PC-9 (cell line): ENCODE data around the gene RMI2. TPM values are rescaled to one million over a fixed set of nuclear protein-coding genes. Genes with fewer than 3 reads are reported as not detected.
A peak's percentile ranks its signal among the peaks of the same experiment; 100 is the strongest.

ENCODE experiments used
- Bru-seq: library from RNA; stranded (reverse); fragments of 400-500 nt; gene quantifications from one replicate; lab custom pipeline; 2021; lab: Mats Ljungman, UMichigan
- BruChase-seq, 2 experiments: library from RNA; stranded (reverse); fragments of 400-500 nt; gene quantifications; one replicate each; lab custom pipeline; 2021; lab: Mats Ljungman, UMichigan
- BruUV-seq: library from RNA; stranded (reverse); fragments of 400-500 nt; replicated peaks from 2 replicates; lab custom pipeline; 2021; lab: Mats Ljungman, UMichigan
- CTCF ChIA-PET: fragments of 300-600 bp; sonication (Branson Sonifier 250); formaldehyde crosslinking; loops from one replicate; lab custom pipeline; 2022; ENCODE audit warnings: antibody characterized with exemption; lab: Charles Lee
- POLR2A ChIA-PET: fragments of 300-600 bp; sonication (Branson Sonifier 250); formaldehyde crosslinking; loops from one replicate; lab custom pipeline; 2022; ENCODE audit warnings: antibody characterized with exemption; ENCODE audit not compliant: unreplicated experiment; lab: Charles Lee
- DNase-seq, 2 experiments: peaks; one replicate each; pipeline versions ENCODE4 v3.0.0 to v3.0.0-alpha.2; 2015 to 2022; ENCODE audit warnings: mixed read lengths in 1 of 2
- H2AFZ ChIP-seq: fragments of 200-600 bp; sonication (generic); 2 replicates; pipeline ENCODE4 v1.8.1; 2017; ENCODE audit warnings: antibody characterized with exemption
- H3F3A ChIP-seq: fragments of 200-600 bp; sonication (generic); 2 replicates; pipeline ENCODE4 v1.8.1; 2017; ENCODE audit warnings: antibody characterized with exemption, mild to moderate bottlenecking, low read depth; ENCODE audit not compliant: insufficient read depth
- H3K27ac ChIP-seq: fragments of 200-600 bp; sonication (generic); 2 replicates; pipeline ENCODE4 v1.6.1; 2016; ENCODE audit warnings: mixed run types
- H3K27me3 ChIP-seq: fragments of 200-600 bp; sonication (generic); 2 replicates; pipeline ENCODE4 v1.6.1; 2016; ENCODE audit warnings: low read depth, mixed run types; ENCODE audit not compliant: insufficient read depth
- H3K36me3 ChIP-seq: fragments of 200-600 bp; sonication (generic); 2 replicates; pipeline ENCODE4 v1.6.1; 2016; ENCODE audit warnings: low read depth, mixed run types
- H3K4me1 ChIP-seq: fragments of 200-600 bp; sonication (generic); replicated peaks from 2 replicates; pipeline ENCODE4 v1.6.1; 2016; ENCODE audit warnings: mixed run types; ENCODE audit not compliant: insufficient read depth
- H3K4me2 ChIP-seq: fragments of 200-600 bp; sonication (generic); 2 replicates; pipeline ENCODE4 v1.6.1; 2017; ENCODE audit warnings: mixed run types
- H3K4me3 ChIP-seq: fragments of 200-600 bp; sonication (generic); 2 replicates; pipeline ENCODE4 v1.6.1; 2016; ENCODE audit warnings: mixed run types
- H3K79me2 ChIP-seq: fragments of 200-600 bp; sonication (generic); 2 replicates; pipeline ENCODE4 v1.6.1; 2017; ENCODE audit warnings: low read depth, mixed run types
- H3K9me2 ChIP-seq: fragments of 200-600 bp; sonication (generic); 2 replicates; pipeline ENCODE4 v1.8.1; 2017; ENCODE audit warnings: mild to moderate bottlenecking; ENCODE audit not compliant: insufficient read depth
- H3K9me3 ChIP-seq: fragments of 200-600 bp; sonication (generic); 2 replicates; pipeline ENCODE4 v1.8.1; 2016; ENCODE audit warnings: low read depth; ENCODE audit not compliant: insufficient read depth
- H4K20me1 ChIP-seq: fragments of 200-600 bp; sonication (generic); 2 replicates; pipeline ENCODE4 v1.8.1; 2017; ENCODE audit not compliant: insufficient read depth
- EZH2 ChIP-seq: fragments of 200-600 bp; sonication (generic); IDR thresholded peaks from 2 replicates; pipeline ENCODE4 v1.8.0; 2017; ENCODE audit warnings: antibody characterized with exemption, low read depth
- intact Hi-C: fragments of 100-400 bp; cut with micrococcal nuclease; formaldehyde crosslinking; loops from one replicate; pipeline ENCODE4 v1.10.0; 2022; ENCODE audit not compliant: unreplicated experiment
- long read RNA-seq: library from polyadenylated mRNA; stranded (forward); transcript quantifications from one replicate; pipeline ENCODE4 v2.0.0, GENCODE V29; 2022
- total RNA-seq: library from RNA; stranded (reverse); gene quantifications from 2 replicates; pipeline ENCODE4 v1.2.3, GENCODE V29; 2021
- TF ChIP-seq, protein P1 (sequence below): fragments of 200-600 bp; sonication (generic); conservative IDR thresholded peaks from 2 replicates; pipeline ENCODE4 v1.6.1; 2017; ENCODE audit warnings: mixed run types, antibody characterized with exemption, mild to moderate bottlenecking, moderate library complexity

The RMI2 gene
- 29.0 and 38.0 TPM in 2 replicates for total RNA-seq
- Bru-seq, nascent RNA: percentile 42 among the genes with signal in this experiment
- BruChase-seq, experiment 1, labeled RNA remaining after a 2-hour chase: percentile 47 among the genes with signal in this experiment
- BruChase-seq, experiment 2, labeled RNA remaining after a 6-hour chase: percentile 43 among the genes with signal in this experiment
- long read RNA-seq, transcript RMI2-201 (2 exons, 1,457 nt): major isoform, 126 of 145 reads
- long read RNA-seq, transcript RMI2-206 (3 exons, 1,228 nt): minor isoform, 8 of 145 reads
- long read RNA-seq, partial matches to known transcripts: 0 of 145 reads
- long read RNA-seq, other reads (novel, unspliced or antisense): 9 of 145 reads

DNA sequence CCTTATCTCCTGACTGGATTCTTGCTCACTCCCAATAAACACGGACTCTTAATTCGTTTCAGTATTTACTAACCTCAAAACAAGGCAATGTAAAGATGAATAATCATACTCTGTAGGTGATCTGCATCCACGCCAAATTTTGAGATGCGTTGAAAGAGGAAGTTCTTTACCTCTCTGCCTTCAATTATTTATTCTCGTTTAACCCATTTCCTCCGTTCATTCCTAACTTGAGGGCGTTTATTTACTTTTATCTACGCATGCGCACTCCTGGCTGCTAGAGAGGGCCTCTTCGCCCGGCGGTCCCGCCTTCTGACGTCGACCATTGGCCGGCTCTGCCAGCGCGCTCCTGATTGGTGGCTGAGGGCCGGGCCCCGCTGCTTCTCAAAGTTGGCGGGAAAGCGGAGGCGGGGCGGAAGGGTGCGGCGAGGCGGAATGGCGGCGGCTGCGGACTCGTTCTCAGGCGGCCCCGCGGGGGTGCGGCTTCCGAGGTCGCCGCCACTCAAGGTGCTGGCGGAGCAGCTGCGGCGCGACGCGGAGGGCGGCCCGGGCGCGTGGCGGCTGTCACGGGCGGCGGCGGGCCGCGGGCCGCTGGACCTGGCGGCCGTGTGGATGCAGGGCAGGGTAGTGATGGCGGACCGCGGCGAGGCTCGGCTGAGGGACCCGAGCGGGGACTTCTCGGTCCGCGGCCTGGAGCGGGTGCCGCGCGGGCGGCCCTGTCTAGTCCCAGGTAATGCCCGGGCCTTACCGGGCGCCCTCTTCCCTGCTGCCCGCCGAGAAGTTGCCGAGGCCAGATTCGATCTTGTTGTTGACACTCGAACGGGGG, at the start of gene RMI2:
Gene RMI2, plus strand, starts transcription at position 420 of the 823 bp plus-strand sequence. Its CDS starts 13 bp downstream, at position 433.
- CTCF ChIA-PET: interaction anchor here (0.6 kb wide), 1 partner anchor 12 kb away, joined by 4 read pairs; no protein-coding TSS in a partner anchor
- no TSS peak for BruUV-seq

DNA sequence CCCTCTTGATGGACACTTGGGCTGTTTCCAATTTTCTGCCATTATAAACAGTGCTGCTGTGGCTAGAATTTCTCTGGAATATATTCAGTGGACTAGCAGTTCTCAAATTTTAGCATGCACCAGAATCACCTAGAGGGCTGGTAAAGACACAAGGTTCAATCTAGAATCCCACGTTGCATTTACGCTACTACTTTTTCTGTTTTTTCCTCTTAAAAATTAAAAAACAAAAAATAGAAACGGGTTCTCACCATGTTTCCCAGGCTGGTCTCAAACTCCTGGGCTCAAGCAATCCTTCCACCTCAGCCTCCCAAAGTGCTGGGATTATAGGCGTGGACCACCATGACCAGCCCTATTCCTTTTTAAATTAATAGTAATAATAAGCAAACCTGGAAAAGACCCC, 49.6 kb upstream of the RMI2 start:
- no TSS peak for BruUV-seq

More for the DNA sequence above, at the start of gene RMI2:
- DNase-seq: peak; percentile 91 to 98
- POLR2A ChIA-PET: no interaction called here
- TF ChIP-seq, protein P1, sequence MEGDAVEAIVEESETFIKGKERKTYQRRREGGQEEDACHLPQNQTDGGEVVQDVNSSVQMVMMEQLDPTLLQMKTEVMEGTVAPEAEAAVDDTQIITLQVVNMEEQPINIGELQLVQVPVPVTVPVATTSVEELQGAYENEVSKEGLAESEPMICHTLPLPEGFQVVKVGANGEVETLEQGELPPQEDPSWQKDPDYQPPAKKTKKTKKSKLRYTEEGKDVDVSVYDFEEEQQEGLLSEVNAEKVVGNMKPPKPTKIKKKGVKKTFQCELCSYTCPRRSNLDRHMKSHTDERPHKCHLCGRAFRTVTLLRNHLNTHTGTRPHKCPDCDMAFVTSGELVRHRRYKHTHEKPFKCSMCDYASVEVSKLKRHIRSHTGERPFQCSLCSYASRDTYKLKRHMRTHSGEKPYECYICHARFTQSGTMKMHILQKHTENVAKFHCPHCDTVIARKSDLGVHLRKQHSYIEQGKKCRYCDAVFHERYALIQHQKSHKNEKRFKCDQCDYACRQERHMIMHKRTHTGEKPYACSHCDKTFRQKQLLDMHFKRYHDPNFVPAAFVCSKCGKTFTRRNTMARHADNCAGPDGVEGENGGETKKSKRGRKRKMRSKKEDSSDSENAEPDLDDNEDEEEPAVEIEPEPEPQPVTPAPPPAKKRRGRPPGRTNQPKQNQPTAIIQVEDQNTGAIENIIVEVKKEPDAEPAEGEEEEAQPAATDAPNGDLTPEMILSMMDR: no peak
- no peak for TF ChIP-seq EZH2
- peak within 1 kb of the TSS; percentile 74 for H2AFZ ChIP-seq
- intact Hi-C loops: loop anchor here (1.0 kb wide), 1 partner anchor 14 kb away; no protein-coding TSS in a partner anchor
- H3K79me2 ChIP-seq: peaks cover 30% of the 10 kb centered on the region
- no peaks in the 10 kb centered on the region for H3K9me3 ChIP-seq
- H3K4me3 ChIP-seq: peak within 1 kb of the TSS; percentile 57
- H3K9me2 ChIP-seq: no peaks in the 10 kb centered on the region
- peaks cover 34% of the 10 kb centered on the region for H3K4me1 ChIP-seq
- peak within 1 kb of the TSS; percentile 97 for H3K4me2 ChIP-seq
- H3K36me3 ChIP-seq: no peaks in the 10 kb centered on the region
- peaks cover 21% of the 10 kb centered on the region; the same call in 1 of the 2 replicates for H3F3A ChIP-seq
- no peaks in the 10 kb centered on the region for H3K27me3 ChIP-seq
- no peaks in the 10 kb centered on the region for H4K20me1 ChIP-seq
- H3K27ac ChIP-seq: no peak within 1 kb of the TSS

More for the DNA sequence above, 49.6 kb upstream of the RMI2 start:
- Histone ChIP-seq H3K27me3 (no peaks in the 10 kb centered on the region), H3K4me2 (no peak overlapping the region), H3K79me2 (no peaks in the 10 kb centered on the region), H3K4me3 (no peak overlapping the region), H3F3A (peaks cover 5% of the 10 kb centered on the region; the same call in 1 of the 2 replicates), H3K9me3 (no peaks in the 10 kb centered on the region), H3K27ac (no peak overlapping the region), H3K9me2 (no peaks in the 10 kb centered on the region), H4K20me1 (no peaks in the 10 kb centered on the region), H2AFZ (no peak overlapping the region), H3K4me1 (no peaks in the 10 kb centered on the region), H3K36me3 (no peaks in the 10 kb centered on the region)
- DNase-seq: no peak
- TF ChIP-seq EZH2: no peak
- TF ChIP-seq, protein P1: no peak
- ChIA-PET POLR2A (no interaction called here), CTCF (no interaction called here)
- intact Hi-C loops: loop anchor here (5.0 kb wide), 1 partner anchor 38 kb away; the partner anchor contains the start of gene SOCS1
